HEK293 (cell line): ENCODE data around the gene MTUS2.
A peak's percentile ranks its signal among the peaks of the same experiment; 100 is the strongest.

Experiments
- CTCF ChIA-PET: fragments of 350-600 bp; formaldehyde crosslinking; extraction: SDS; loops from one replicate; lab custom pipeline; 2021; ENCODE audit warnings: antibody characterized with exemption; lab: Yijun Ruan, JAX
- POLR2A ChIA-PET: fragments of 300-600 bp; formaldehyde crosslinking; extraction: SDS; loops from one replicate; lab custom pipeline; 2020; ENCODE audit warnings: antibody characterized with exemption, inconsistent platforms; lab: Yijun Ruan, JAX
- H3K27ac ChIP-seq: fragments of 200-500 bp; sonication (Bioruptor generic); 2 replicates; pipeline ENCODE4 v1.5.1; 2014; ENCODE audit warnings: low read depth, low read length, control low read depth, inconsistent platforms; ENCODE audit errors: extremely low read depth
- H3K36me3 ChIP-seq, 2 experiments: fragments of 200-500 bp in 1 of 2; sonication (Bioruptor generic) in 1 of 2; 1 replicate in 1 of 2; 2 replicates in 1 of 2; pipeline ENCODE4 v1.5.1; 2014 to 2017; ENCODE audit warnings: inconsistent platforms in 2 of 2, low read length in 2 of 2; ENCODE audit not compliant: control insufficient read depth in 2 of 2, insufficient read depth in 1 of 2
- H3K4me1 ChIP-seq: fragments of 200-500 bp; sonication (Bioruptor generic); 2 replicates; pipeline ENCODE4 v1.5.1; 2014; ENCODE audit warnings: mild to moderate bottlenecking, low read length, inconsistent platforms; ENCODE audit not compliant: control insufficient read depth, insufficient read depth
- H3K4me3 ChIP-seq: 2 replicates; pipeline ENCODE4 v1.5.1; 2011; ENCODE audit warnings: low read depth, mild to moderate bottlenecking, control low read depth, low read length, moderate library complexity
- H3K9me3 ChIP-seq: fragments of 200-500 bp; sonication (Bioruptor generic); 2 replicates; pipeline ENCODE4 v1.5.1; 2014; ENCODE audit warnings: low read depth, low read length, inconsistent platforms; ENCODE audit not compliant: control insufficient read depth, insufficient read depth
- PRDM10 ChIP-seq: fragments of 450-650 bp; formaldehyde crosslinking; IDR thresholded peaks from 2 replicates; pipeline ENCODE4 v1.5.1; 2016; ENCODE audit warnings: missing biosample characterization, missing genetic modification characterization
- WT1 ChIP-seq: fragments of 450-650 bp; formaldehyde crosslinking; IDR thresholded peaks from 2 replicates; pipeline ENCODE4 v1.5.1; 2016; ENCODE audit warnings: missing biosample characterization, missing genetic modification characterization
- ZBTB20 ChIP-seq: fragments of 450-650 bp; formaldehyde crosslinking; IDR thresholded peaks from 2 replicates; pipeline ENCODE4 v1.5.1; 2016; ENCODE audit warnings: missing biosample characterization, missing genetic modification characterization
- ZBTB6 ChIP-seq: fragments of 450-650 bp; formaldehyde crosslinking; IDR thresholded peaks from 2 replicates; pipeline ENCODE4 v1.5.1; 2017; ENCODE audit warnings: missing biosample characterization, missing genetic modification characterization
- ZIC2 ChIP-seq: fragments of 450-650 bp; formaldehyde crosslinking; IDR thresholded peaks from 2 replicates; pipeline ENCODE4 v1.5.1; 2016; ENCODE audit warnings: missing biosample characterization, missing genetic modification characterization
- ZNF335 ChIP-seq: fragments of 450-650 bp; formaldehyde crosslinking; conservative IDR thresholded peaks from 2 replicates; pipeline ENCODE4 v1.5.1; 2016; ENCODE audit warnings: missing biosample characterization, missing genetic modification characterization
- ZNF362 ChIP-seq: fragments of 450-650 bp; formaldehyde crosslinking; IDR thresholded peaks from 2 replicates; pipeline ENCODE4 v1.5.1; 2016; ENCODE audit warnings: missing biosample characterization, missing genetic modification characterization
- ZNF366 ChIP-seq: fragments of 450-650 bp; formaldehyde crosslinking; conservative IDR thresholded peaks from 2 replicates; pipeline ENCODE4 v1.5.1; 2016; ENCODE audit warnings: missing biosample characterization, missing genetic modification characterization
- ZNF513 ChIP-seq: fragments of 450-650 bp; IDR thresholded peaks from 2 replicates; pipeline ENCODE4 v1.5.1; 2018; ENCODE audit warnings: missing biosample characterization, missing genetic modification characterization
- TF ChIP-seq, protein P1 (sequence below): fragments of 450-650 bp; formaldehyde crosslinking; IDR thresholded peaks from 2 replicates; pipeline ENCODE4 v1.5.1; 2016; ENCODE audit warnings: missing biosample characterization, missing genetic modification characterization, borderline replicate concordance

MTUS2 gene

GRCh38 chr13:29496241-29496712 is 676.1 kb downstream of the MTUS2 start:
- H3K36me3 ChIP-seq, result no peaks in the 10 kb centered on the region
- H3K4me3 ChIP-seq, result no peak overlapping the region
- H3K27ac ChIP-seq, result no peak overlapping the region
- H3K9me3 ChIP-seq, result no peaks in the 10 kb centered on the region
- POLR2A ChIA-PET, result no interaction called here
- H3K4me1 ChIP-seq, result no peaks in the 10 kb centered on the region
- TF ChIP-seq WT1 (tag by site-specific recombination) (peak; percentile 41; the same call in 1 of the 2 replicates), ZBTB20 (tag by site-specific recombination) (no peak)
- TF ChIP-seq, all 188 proteins: peak for 1
- CTCF ChIA-PET, result interaction anchor here (1.4 kb wide), 1 partner anchor 12 kb away, joined by 5 read pairs; no protein-coding TSS in a partner anchor

DNA sequence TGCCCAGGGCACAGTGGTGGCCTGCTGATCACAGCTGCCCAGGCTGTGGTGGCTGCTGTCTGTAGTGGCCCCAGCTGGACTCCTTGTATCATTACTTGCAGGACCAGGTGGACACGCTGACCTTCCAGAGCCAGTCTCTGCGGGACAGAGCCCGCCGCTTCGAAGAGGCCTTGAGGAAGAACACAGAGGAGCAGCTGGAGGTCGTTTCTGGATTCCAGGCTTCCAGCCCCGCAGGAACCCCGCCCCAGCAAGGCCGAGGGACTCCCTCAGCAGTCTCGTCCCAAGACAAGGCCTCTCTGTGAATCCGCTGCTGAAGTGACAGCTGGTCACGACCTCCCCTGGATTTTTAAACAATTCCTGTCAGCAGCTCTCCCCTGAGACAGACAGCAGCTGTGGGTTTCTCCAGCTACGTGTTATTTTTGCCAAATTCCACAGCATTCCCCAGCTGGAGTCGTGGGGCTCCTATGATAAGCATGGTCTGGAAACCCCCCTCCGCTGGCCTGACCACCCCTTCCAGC is 677.1 kb downstream of the MTUS2 start:
- Histone ChIP-seq H3K36me3 (no peaks in the 10 kb centered on the region), H3K27ac (no peak overlapping the region), H3K9me3 (no peaks in the 10 kb centered on the region), H3K4me3 (no peak overlapping the region), H3K4me1 (no peaks in the 10 kb centered on the region)
- ChIA-PET CTCF (interaction anchor here (0.5 to 1.4 kb wide), 2 partner anchors 11 to 41 kb away, joined by 3 to 5 read pairs; no protein-coding TSS in a partner anchor), POLR2A (no interaction called here)
- peak; percentile 36; the same call in 1 of the 2 replicates for TF ChIP-seq ZIC2 (tag by site-specific recombination)
- TF ChIP-seq ZBTB6 (tag by site-specific recombination), result no peak
- TF ChIP-seq, all 188 proteins: peak for 1

DNA sequence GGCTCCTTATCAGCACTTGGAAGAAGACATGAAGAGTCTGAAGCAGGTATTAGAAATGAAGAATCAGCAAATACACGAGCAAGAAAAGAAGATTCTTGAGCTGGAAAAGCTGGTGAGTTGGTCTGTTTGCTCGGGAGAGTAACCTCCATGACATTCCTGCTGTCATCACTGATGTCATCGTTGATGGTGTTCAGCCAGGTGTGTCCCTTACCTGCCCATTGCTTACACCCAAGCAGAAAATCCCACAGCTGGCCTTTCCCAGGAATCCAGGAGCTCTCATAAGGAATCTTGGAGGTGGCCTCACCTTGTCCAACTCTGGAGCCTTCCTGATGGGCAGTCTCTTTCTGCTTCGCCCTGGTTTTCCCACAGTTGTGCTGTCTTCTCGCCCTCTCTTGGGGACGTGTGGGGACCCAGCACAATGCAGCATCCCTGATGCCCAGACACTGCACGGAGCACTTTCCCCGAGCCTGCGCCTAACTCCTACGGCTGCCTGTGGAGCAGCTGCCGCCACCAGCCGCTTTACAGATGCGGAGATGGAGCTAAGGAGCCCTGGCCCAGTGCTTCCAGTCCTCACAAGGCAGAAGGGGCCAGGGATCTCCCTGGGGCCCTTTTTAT is 678.4 kb downstream of the MTUS2 start:
- TF ChIP-seq ZNF362, result no peak
- no peak for TF ChIP-seq ZNF366 (tag by site-specific recombination)
- no peak for TF ChIP-seq PRDM10 (tag by site-specific recombination)
- TF ChIP-seq, protein P1, sequence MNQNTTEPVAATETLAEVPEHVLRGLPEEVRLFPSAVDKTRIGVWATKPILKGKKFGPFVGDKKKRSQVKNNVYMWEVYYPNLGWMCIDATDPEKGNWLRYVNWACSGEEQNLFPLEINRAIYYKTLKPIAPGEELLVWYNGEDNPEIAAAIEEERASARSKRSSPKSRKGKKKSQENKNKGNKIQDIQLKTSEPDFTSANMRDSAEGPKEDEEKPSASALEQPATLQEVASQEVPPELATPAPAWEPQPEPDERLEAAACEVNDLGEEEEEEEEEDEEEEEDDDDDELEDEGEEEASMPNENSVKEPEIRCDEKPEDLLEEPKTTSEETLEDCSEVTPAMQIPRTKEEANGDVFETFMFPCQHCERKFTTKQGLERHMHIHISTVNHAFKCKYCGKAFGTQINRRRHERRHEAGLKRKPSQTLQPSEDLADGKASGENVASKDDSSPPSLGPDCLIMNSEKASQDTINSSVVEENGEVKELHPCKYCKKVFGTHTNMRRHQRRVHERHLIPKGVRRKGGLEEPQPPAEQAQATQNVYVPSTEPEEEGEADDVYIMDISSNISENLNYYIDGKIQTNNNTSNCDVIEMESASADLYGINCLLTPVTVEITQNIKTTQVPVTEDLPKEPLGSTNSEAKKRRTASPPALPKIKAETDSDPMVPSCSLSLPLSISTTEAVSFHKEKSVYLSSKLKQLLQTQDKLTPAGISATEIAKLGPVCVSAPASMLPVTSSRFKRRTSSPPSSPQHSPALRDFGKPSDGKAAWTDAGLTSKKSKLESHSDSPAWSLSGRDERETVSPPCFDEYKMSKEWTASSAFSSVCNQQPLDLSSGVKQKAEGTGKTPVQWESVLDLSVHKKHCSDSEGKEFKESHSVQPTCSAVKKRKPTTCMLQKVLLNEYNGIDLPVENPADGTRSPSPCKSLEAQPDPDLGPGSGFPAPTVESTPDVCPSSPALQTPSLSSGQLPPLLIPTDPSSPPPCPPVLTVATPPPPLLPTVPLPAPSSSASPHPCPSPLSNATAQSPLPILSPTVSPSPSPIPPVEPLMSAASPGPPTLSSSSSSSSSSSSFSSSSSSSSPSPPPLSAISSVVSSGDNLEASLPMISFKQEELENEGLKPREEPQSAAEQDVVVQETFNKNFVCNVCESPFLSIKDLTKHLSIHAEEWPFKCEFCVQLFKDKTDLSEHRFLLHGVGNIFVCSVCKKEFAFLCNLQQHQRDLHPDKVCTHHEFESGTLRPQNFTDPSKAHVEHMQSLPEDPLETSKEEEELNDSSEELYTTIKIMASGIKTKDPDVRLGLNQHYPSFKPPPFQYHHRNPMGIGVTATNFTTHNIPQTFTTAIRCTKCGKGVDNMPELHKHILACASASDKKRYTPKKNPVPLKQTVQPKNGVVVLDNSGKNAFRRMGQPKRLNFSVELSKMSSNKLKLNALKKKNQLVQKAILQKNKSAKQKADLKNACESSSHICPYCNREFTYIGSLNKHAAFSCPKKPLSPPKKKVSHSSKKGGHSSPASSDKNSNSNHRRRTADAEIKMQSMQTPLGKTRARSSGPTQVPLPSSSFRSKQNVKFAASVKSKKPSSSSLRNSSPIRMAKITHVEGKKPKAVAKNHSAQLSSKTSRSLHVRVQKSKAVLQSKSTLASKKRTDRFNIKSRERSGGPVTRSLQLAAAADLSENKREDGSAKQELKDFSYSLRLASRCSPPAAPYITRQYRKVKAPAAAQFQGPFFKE, result no peak
- no peak for TF ChIP-seq ZNF513 (tag by site-specific recombination)
- no peak for TF ChIP-seq ZNF335 (tag by site-specific recombination)
- CTCF ChIA-PET, result no interaction called here
- H3K4me1 ChIP-seq, result no peaks in the 10 kb centered on the region; the same call in 1 of the 2 replicates
- no peaks in the 10 kb centered on the region for H3K9me3 ChIP-seq
- POLR2A ChIA-PET, result no interaction called here
- no peaks in the 10 kb centered on the region for H3K36me3 ChIP-seq
- H3K27ac ChIP-seq, result no peak overlapping the region
- no peak overlapping the region for H3K4me3 ChIP-seq
